GM18526 (cell line): ENCODE results near the gene MYO3B.

ENCODE experiments used
- POLR2A ChIP-seq: IDR thresholded peaks from 3 replicates; pipeline ENCODE4 v1.6.1; 2011; ENCODE audit not compliant: insufficient read length; ENCODE audit errors: extremely low read depth

Gene MYO3B

DNA sequence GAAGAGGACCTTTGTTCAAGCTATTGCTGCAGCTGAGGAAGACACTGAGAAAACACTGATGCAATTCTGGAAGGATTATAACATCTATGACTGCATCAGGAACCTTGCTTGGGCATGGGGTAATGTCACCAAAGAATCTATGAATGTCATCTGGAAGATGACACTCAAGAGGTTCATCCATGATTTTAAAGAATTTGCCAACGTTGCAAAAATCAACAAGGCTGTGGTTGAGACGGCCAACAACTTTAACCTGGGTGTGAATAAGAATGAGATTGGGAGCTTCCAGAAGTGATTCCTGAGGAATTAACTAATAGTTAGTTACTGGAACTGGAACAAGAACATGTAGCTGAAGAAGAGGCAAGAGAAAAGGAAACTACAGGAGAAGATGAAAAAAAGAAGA is 410.8 kb downstream of the MYO3B start:
- TF ChIP-seq POLR2A: no peak

GRCh38 chr2:170596576-170596975 is 418.6 kb downstream of the MYO3B start:
- no peak for TF ChIP-seq POLR2A

- no peak for TF ChIP-seq POLR2A
Measured at GRCh38 chr2:170598067-170598395, 420.1 kb downstream of the MYO3B start.

GRCh38 chr2:170601489-170601888 is 423.5 kb downstream of the MYO3B start:
- TF ChIP-seq POLR2A: no peak

DNA sequence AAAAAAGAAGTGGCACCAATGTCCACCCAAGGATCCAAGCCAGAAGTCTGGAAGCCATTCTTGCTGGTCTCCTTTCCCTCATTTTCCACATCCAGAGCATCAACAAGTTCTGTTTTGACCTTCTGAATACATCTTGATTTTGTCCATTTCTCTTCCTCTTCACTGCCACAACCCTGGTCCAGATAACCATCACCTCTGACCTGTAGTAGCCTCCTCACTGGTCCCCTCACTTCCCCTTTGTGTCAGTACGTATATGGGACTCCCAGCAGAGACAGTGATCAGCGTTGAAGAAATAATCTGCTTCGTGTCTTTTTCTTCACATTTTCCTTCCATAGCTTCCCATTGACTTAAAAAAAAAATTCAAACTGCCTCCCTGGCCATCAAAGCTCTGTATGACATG is 427.9 kb downstream of the MYO3B start:
- TF ChIP-seq POLR2A: no peak

GRCh38 chr2:170607171-170607570 is 429.2 kb downstream of the MYO3B start:
- no peak for TF ChIP-seq POLR2A

GRCh38 chr2:170610615-170611014 is 432.7 kb downstream of the MYO3B start:
- TF ChIP-seq POLR2A: no peak

DNA sequence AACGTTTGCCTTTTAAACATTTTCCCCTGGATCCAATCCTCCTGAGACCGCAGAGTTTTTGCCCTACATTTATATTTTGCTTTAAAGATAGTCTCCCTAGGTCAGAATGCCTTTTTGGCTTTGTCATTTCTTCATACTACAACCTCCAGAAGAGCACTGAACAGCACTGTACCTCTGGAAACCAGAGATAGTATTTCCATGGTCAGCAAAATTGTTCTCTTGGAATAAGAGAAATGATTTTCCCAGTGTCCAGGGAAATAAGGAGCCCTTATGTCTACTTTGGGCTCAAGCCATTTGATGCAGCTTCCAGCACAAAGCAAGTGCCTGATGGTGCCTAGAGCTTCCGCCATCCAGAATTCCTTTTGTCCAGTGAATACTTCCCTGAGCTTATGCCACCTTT is 461.7 kb downstream of the MYO3B start:
- no peak for TF ChIP-seq POLR2A

- TF ChIP-seq POLR2A: no peak
Measured at GRCh38 chr2:170641961-170642360, 464.0 kb downstream of the MYO3B start.

DNA sequence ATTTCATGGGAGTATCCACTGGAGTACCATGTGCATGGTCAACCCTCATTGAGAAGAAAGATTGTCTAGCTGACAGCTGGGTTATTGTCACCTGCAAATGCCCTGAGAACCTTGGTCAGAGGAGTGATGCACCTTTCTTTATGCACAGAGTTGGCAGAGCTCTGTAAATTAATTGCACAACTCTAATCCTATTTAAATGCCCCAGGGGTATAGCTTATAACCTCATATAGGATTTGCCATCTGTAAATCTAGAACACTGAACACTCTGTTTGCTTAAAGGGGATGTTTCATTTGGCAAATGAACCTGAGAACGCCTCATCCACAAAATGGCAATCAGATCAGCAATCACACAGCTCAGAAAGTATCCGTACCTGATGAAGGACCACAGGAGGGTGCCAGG is 465.4 kb downstream of the MYO3B start:
- no peak for TF ChIP-seq POLR2A

DNA sequence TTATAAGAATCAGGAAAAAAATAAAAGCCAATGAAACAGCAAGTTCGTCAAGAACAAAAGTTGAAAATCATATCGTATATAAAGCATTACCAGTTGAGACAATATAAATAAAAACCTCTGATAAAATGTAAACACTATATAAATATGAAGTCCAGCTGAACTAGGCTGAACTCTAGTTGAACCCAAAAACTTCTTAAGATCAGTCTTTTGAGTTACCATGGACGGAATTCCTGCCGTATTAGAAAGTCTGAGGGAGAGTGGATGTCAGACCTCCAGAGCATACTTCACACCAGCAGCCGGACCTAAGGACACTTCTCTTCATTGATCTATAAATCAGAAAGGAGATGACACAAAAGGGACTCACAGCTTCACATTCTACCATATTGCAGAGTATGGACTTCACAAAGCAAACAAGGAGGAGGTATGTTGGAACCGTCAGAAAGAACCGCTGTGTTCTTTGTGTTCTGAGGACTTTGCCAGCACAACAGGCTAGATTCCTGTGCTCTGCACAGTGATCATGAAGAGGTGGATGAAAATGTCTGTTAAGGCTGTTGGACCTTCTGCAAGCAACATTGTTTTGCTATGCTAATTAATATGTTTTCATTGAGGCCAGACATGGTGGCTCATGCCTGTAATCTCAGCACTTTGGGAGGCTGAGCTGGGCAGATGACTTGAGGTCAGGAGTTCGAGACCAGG is 469.9 kb downstream of the MYO3B start:
- no peak for TF ChIP-seq POLR2A

GRCh38 chr2:170651624-170652325 is 473.8 kb downstream of the MYO3B start:
- TF ChIP-seq POLR2A: no peak

DNA sequence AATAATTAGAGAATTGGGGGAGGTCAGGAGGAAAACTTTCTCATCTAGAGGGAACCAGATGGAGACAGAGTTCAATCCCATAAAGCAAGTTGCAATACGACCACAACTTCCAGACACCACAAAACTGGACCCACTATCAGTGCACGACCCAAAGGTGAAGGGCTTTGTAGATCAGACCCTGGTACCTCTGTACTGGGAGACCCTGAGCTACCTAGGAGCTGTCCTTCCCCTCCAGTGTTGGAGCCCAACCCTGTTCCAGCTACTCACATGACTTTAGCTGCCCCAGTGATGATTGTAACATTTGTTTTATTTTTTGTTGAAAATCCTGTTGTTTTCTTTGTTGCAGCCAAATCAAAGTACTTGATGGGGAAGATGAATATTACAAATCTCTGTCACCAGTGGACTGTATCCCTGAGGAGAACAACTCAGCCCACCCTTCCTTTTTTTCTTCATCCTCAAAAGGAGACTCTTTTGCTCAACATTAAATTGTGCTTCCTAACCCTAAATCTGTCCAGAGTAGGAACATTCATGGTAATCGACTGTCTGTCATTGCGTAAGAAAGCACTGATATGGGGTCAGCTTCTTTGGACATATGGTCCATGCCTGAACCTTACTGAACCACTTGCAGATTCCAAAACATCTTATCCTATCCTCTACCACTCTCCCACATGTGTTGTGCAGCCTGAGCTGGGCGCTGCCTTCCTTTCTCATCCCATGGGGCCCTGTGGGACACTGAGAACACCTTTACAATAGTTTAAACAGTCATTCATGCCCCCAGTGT is 474.9 kb downstream of the MYO3B start:
- no peak for TF ChIP-seq POLR2A

- no peak for TF ChIP-seq POLR2A
Measured at GRCh38 chr2:170656669-170657068, 478.7 kb downstream of the MYO3B start.

DNA sequence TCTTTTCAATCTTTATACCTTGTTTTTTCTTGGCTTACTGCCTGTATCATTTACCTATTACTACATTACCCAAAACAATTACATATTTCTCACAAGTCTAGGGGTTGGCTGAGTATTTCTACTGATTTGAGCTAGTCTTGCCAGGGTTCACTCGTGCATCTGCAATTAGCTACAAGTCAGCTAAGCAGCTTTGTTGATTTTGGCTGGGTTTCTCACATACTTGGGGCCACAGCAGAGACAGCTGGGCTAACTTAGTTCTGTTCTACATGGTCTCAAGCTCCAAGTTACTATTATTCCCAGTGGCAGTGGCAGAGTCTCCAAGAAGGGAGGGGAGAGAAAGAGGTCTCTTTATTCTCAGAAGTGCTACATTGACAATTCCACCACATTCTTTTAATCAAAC is 482.5 kb downstream of the MYO3B start:
- no peak for TF ChIP-seq POLR2A

DNA sequence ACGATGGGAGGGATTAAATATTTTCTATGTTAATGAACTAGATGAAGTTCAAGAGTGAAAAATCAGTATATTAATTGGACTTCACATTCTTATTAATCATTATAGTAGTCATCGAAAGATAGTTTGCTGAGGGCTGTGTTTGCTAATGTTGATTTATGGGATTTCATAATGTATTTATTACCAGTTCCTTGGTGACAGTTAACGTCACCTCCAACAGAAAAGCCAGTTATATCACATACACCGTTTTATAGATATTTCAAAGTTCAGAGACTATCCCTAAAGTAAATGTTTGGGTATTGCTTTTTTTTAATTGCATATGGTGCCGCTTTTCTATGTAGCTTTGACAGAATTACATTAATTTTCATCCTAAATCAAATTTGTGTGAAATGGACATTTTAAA is 487.8 kb downstream of the MYO3B start:
- TF ChIP-seq POLR2A: no peak

GRCh38 chr2:170669909-170670308 is 492.0 kb downstream of the MYO3B start:
- TF ChIP-seq POLR2A: no peak

DNA sequence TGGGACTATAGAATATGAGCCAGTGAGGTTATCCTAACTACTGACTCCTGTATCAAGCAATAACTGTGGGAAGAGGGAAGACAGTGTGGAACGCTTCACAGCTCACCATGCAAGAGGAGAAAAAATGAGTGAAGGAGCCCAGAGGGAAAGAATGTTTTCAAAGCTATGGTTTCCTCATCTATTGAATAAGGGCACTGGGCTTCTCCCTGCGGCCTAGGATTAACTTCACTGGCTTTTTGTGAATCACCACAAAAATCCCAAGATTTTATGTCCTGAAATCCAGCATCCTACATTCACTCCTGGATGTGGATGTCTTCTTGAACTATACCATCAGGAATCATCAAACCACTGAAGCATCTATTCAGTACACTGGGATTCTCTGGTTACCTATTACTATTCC is 492.7 kb downstream of the MYO3B start:
- no peak for TF ChIP-seq POLR2A
